ENCODE results near the gene GRIN2C.
A peak's percentile ranks its signal among the peaks of the same experiment; 100 is the strongest.

GRIN2C gene

DNA sequence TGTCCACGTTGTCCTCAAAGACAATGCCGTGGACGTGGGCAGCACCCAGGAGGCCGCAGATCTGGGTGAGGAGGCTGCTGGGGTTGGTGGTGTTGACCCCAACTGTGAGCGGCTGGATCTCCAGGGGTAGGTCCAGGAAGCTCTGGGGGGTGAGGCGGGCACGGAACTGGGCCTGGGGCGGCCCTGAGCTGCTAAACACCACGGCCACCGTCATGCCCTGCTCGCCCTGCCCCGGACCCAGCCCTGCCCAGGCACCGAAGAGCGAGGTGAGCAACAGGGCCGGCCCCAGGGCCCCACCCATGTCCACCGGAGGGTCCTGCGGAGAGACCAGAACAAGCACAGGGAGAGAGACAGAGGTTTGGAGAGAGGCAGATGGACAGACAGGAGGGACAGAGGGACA lies 4.9 kb downstream of the GRIN2C start:
- peak overlapping the region; percentile 44 for H3K9ac ChIP-seq (ENCODE audit: low read depth, low read length, poor library complexity)
- WGBS, 2 donors (ENCODE audit: extremely low coverage in 2 of 2, insufficient read length in 2 of 2, insufficient replicate concordance in 1 of 2) = no CpG with 5 or more reads among the region's 17 CpGs
- no peak overlapping the region for H3K27ac ChIP-seq (replicated peaks; ENCODE audit: low read length)
- H3K79me1 ChIP-seq (ENCODE audit: low read depth, low read length) = peaks cover 3% of the 10 kb centered on the region
- no peak overlapping the region for H2BK5ac ChIP-seq (ENCODE audit: low read length)
- peak overlapping the region; percentile 18 for H3K18ac ChIP-seq (ENCODE audit: low read length)
- H2AFZ ChIP-seq (ENCODE audit: low read length) = no peak overlapping the region
- H4K8ac ChIP-seq (ENCODE audit: low read depth, low read length) = no peak overlapping the region
- no peak overlapping the region for H3K4me2 ChIP-seq (ENCODE audit: insufficient read depth, low read length, poor library complexity, severe bottlenecking)
- H3K4ac ChIP-seq (ENCODE audit: low read length) = no peak overlapping the region
- H3K36me3 ChIP-seq (replicated peaks in 1 of 2; ENCODE audit: control insufficient read depth in 2 of 2, insufficient read depth in 2 of 2, low read length in 2 of 2) = no peaks in the 10 kb centered on the region
- H3K23ac ChIP-seq (ENCODE audit: low read depth, low read length, poor library complexity) = no peak overlapping the region
- no peak overlapping the region for H4K91ac ChIP-seq (ENCODE audit: low read depth, low read length, poor library complexity)
- H2BK120ac ChIP-seq (ENCODE audit: low read depth, low read length) = peak overlapping the region; percentile 87
- H3K14ac ChIP-seq (ENCODE audit: low read length) = peak overlapping the region; percentile 71
- H3K27me3 ChIP-seq (ENCODE audit: control insufficient read depth in 3 of 3, insufficient read depth in 3 of 3, low read depth in 1 of 3, low read length in 3 of 3) = peaks cover 11 to 90% (median 81%) of the 10 kb centered on the region in 3 experiments
- H2AK5ac ChIP-seq (ENCODE audit: low read depth, low read length) = peak overlapping the region; percentile 98
- peak overlapping the region; percentile 94 for H2BK15ac ChIP-seq (ENCODE audit: low read length)
- peaks cover 4 to 6% of the 10 kb centered on the region in 2 donors for H3K4me1 ChIP-seq (ENCODE audit: control insufficient read depth in 2 of 2, insufficient read depth in 1 of 2, low read depth in 1 of 2, low read length in 2 of 2)
- peaks cover 0 to 2% of the 10 kb centered on the region in 2 donors for H3K9me3 ChIP-seq (replicated peaks in 1 of 2; ENCODE audit: control insufficient read depth in 2 of 2, insufficient read depth in 1 of 2, low read depth in 1 of 2, low read length in 2 of 2)
- H3K4me3 ChIP-seq (ENCODE audit: low read length in 2 of 2) = no peak overlapping the region
- no peak for DNase-seq (ENCODE audit: low spot score)
- H2BK12ac ChIP-seq (ENCODE audit: low read length) = peak overlapping the region; percentile 7

DNA sequence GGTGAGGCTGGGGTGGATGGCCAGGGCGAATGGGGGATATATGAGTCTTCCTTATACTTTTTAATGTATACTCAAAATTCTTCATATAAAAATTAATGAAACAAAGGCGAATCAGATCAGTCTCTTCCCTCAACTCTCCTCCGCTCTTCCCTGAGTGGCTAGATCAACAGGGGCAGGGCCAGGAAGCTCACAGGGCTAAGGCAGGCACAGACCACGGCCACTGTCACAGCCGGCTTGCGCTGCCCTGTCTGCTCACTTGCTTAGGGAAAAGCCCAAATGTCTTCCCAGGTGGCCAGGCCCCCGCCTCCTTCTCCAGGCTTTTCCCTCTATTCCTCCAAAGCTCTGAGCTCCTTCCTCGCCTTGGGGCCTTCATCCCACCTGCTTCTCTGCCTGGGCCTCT lies 6.0 kb downstream of the GRIN2C start:
- H3K27me3 ChIP-seq (ENCODE audit: control insufficient read depth in 3 of 3, insufficient read depth in 3 of 3, low read depth in 1 of 3, low read length in 3 of 3) = peaks cover 4 to 84% (median 75%) of the 10 kb centered on the region in 3 experiments
- H2BK12ac ChIP-seq (ENCODE audit: low read length) = peak overlapping the region; percentile 58
- no peak overlapping the region for H4K8ac ChIP-seq (ENCODE audit: low read depth, low read length)
- H3K9ac ChIP-seq (ENCODE audit: low read depth, low read length, poor library complexity) = peak overlapping the region; percentile 60
- no peaks in the 10 kb centered on the region for H3K36me3 ChIP-seq (replicated peaks in 1 of 2; ENCODE audit: control insufficient read depth in 2 of 2, insufficient read depth in 2 of 2, low read length in 2 of 2)
- peak overlapping the region; percentile 87 for H2BK120ac ChIP-seq (ENCODE audit: low read depth, low read length)
- peak overlapping the region; percentile 94 for H2BK15ac ChIP-seq (ENCODE audit: low read length)
- H2BK5ac ChIP-seq (ENCODE audit: low read length) = peak overlapping the region; percentile 90
- H3K4me3 ChIP-seq (ENCODE audit: low read length in 2 of 2) = no peak overlapping the region
- H3K4ac ChIP-seq (ENCODE audit: low read length) = no peak overlapping the region
- H4K91ac ChIP-seq (ENCODE audit: low read depth, low read length, poor library complexity) = peak overlapping the region; percentile 72
- H2AFZ ChIP-seq (ENCODE audit: low read length) = no peak overlapping the region
- WGBS, 2 donors (ENCODE audit: extremely low coverage in 2 of 2, insufficient read length in 2 of 2, insufficient replicate concordance in 1 of 2) = no CpG with 5 or more reads among the region's 8 CpGs
- H3K4me2 ChIP-seq (ENCODE audit: insufficient read depth, low read length, poor library complexity, severe bottlenecking) = no peak overlapping the region
- peaks cover 4 to 6% of the 10 kb centered on the region in 2 donors for H3K4me1 ChIP-seq (ENCODE audit: control insufficient read depth in 2 of 2, insufficient read depth in 1 of 2, low read depth in 1 of 2, low read length in 2 of 2)
- no peak overlapping the region for H3K27ac ChIP-seq (replicated peaks; ENCODE audit: low read length)
- no peak for DNase-seq (ENCODE audit: low spot score)
- peak overlapping the region; percentile 98 for H2AK5ac ChIP-seq (ENCODE audit: low read depth, low read length)
- no peak overlapping the region for H3K14ac ChIP-seq (ENCODE audit: low read length)
- H3K79me1 ChIP-seq (ENCODE audit: low read depth, low read length) = peaks cover 3% of the 10 kb centered on the region
- peak overlapping the region; percentile 43 for H3K23ac ChIP-seq (ENCODE audit: low read depth, low read length, poor library complexity)
- H3K18ac ChIP-seq (ENCODE audit: low read length) = peak overlapping the region; percentile 64
- H3K9me3 ChIP-seq (replicated peaks in 1 of 2; ENCODE audit: control insufficient read depth in 2 of 2, insufficient read depth in 1 of 2, low read depth in 1 of 2, low read length in 2 of 2) = peaks cover 0 to 2% of the 10 kb centered on the region in 2 donors

DNA sequence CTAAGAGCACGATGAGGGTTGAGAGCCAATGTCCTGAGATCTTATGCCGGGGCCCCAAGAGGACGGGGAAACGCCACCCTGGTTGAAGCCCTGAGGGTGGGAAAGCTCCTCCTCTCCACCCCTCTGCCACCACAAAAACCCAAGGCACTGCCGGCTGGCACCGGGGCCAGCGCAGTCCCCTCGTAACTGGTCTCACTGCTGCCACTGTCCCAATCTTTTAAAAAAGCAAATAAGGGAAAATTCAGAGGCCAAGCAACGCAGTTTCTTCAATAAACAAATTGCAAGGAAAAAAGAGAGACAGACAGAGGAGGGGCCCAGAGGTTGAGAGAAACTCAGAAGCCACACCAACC lies 6.7 kb downstream of the GRIN2C start:
- Histone ChIP-seq H2AFZ (ENCODE audit: low read length) (peak overlapping the region; percentile 89), H3K18ac (ENCODE audit: low read length) (peak overlapping the region; percentile 96), H4K8ac (ENCODE audit: low read depth, low read length) (no peak overlapping the region), H2BK5ac (ENCODE audit: low read length) (no peak overlapping the region), H3K9ac (ENCODE audit: low read depth, low read length, poor library complexity) (peak overlapping the region; percentile 30), H4K91ac (ENCODE audit: low read depth, low read length, poor library complexity) (no peak overlapping the region), H3K23ac (ENCODE audit: low read depth, low read length, poor library complexity) (no peak overlapping the region), H3K9me3 (replicated peaks in 1 of 2; ENCODE audit: control insufficient read depth in 2 of 2, insufficient read depth in 1 of 2, low read depth in 1 of 2, low read length in 2 of 2) (peaks cover 0 to 2% of the 10 kb centered on the region in 2 donors), H2BK12ac (ENCODE audit: low read length) (no peak overlapping the region), H2AK5ac (ENCODE audit: low read depth, low read length) (no peak overlapping the region), H3K4me2 (ENCODE audit: insufficient read depth, low read length, poor library complexity, severe bottlenecking) (peak overlapping the region; percentile 98), H3K4ac (ENCODE audit: low read length) (no peak overlapping the region), H2BK15ac (ENCODE audit: low read length) (peak overlapping the region; percentile 55), H3K4me1 (ENCODE audit: control insufficient read depth in 2 of 2, insufficient read depth in 1 of 2, low read depth in 1 of 2, low read length in 2 of 2) (peaks cover 4 to 6% of the 10 kb centered on the region in 2 donors), H3K27me3 (ENCODE audit: control insufficient read depth in 3 of 3, insufficient read depth in 3 of 3, low read depth in 1 of 3, low read length in 3 of 3) (peaks cover 3 to 79% (median 71%) of the 10 kb centered on the region in 3 experiments), H3K27ac (replicated peaks; ENCODE audit: low read length) (no peak overlapping the region), H2BK120ac (ENCODE audit: low read depth, low read length) (no peak overlapping the region), H3K4me3 (ENCODE audit: low read length in 2 of 2) (peak overlapping the region; percentile 32 to 67), H3K36me3 (replicated peaks in 1 of 2; ENCODE audit: control insufficient read depth in 2 of 2, insufficient read depth in 2 of 2, low read length in 2 of 2) (no peaks in the 10 kb centered on the region), H3K79me1 (ENCODE audit: low read depth, low read length) (peaks cover 3% of the 10 kb centered on the region), H3K14ac (ENCODE audit: low read length) (no peak overlapping the region)
- WGBS, 2 donors (ENCODE audit: extremely low coverage in 2 of 2, insufficient read length in 2 of 2, insufficient replicate concordance in 1 of 2) = no CpG with 5 or more reads among the region's 9 CpGs
- no peak for DNase-seq (ENCODE audit: low spot score)

DNA sequence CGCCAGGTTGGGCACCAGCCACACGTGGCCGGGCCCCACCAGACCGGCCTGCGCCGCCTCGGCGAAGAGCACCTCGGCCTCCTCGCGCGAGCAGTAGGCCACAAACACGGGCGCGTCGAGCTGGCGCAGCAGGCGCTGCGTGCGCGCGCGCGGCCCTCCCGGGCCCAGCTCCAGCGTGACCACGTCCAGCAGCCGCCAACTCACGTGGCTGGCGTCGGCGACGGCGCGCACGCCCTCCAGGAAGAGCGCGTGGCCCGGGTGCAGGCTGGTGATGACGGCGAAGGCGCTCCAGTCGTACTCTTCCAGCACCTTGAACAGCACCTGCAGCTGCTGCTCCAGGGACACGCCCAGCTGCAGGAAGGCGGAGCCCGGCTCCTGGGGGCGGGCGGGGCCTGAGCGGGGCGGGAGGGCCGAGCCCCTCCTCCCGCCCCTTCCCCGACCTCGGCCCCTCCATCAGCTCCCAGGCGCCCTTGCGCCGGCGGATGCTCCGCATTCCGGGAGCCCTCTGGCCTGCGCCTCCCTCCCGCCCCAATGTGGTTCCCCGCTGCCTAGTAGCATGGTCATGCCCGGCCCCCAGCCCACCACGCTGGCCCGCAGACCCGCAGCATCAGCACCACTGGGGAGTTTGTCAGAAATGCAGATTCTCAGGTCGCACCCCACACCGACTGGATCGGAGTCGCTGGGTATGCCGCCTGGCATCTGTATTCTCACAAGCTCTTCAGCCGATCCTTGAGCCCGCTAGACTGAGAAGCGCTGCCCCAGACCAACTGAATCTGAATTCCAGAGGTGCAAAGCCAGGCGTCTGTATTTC lies 7.2 kb downstream of the GRIN2C start:
- DNase-seq (ENCODE audit: low spot score) = peak; percentile 80
- Histone ChIP-seq H2BK15ac (ENCODE audit: low read length) (peak overlapping the region; percentile 55), H3K4me1 (ENCODE audit: control insufficient read depth in 2 of 2, insufficient read depth in 1 of 2, low read depth in 1 of 2, low read length in 2 of 2) (peaks cover 4 to 6% of the 10 kb centered on the region in 2 donors), H3K27me3 (ENCODE audit: control insufficient read depth in 3 of 3, insufficient read depth in 3 of 3, low read depth in 1 of 3, low read length in 3 of 3) (peaks cover 2 to 73% (median 66%) of the 10 kb centered on the region in 3 experiments), H2BK12ac (ENCODE audit: low read length) (no peak overlapping the region), H2BK5ac (ENCODE audit: low read length) (no peak overlapping the region), H4K91ac (ENCODE audit: low read depth, low read length, poor library complexity) (no peak overlapping the region), H2BK120ac (ENCODE audit: low read depth, low read length) (no peak overlapping the region), H2AK5ac (ENCODE audit: low read depth, low read length) (peak overlapping the region; percentile 28), H3K27ac (replicated peaks; ENCODE audit: low read length) (no peak overlapping the region), H3K18ac (ENCODE audit: low read length) (peak overlapping the region; percentile 96), H4K8ac (ENCODE audit: low read depth, low read length) (no peak overlapping the region), H3K79me1 (ENCODE audit: low read depth, low read length) (peaks cover 3% of the 10 kb centered on the region), H3K9ac (ENCODE audit: low read depth, low read length, poor library complexity) (peak overlapping the region; percentile 90), H3K9me3 (replicated peaks in 1 of 2; ENCODE audit: control insufficient read depth in 2 of 2, insufficient read depth in 1 of 2, low read depth in 1 of 2, low read length in 2 of 2) (peaks cover 0 to 2% of the 10 kb centered on the region in 2 donors), H3K4ac (ENCODE audit: low read length) (no peak overlapping the region), H3K36me3 (replicated peaks in 1 of 2; ENCODE audit: control insufficient read depth in 2 of 2, insufficient read depth in 2 of 2, low read length in 2 of 2) (no peaks in the 10 kb centered on the region), H3K4me2 (ENCODE audit: insufficient read depth, low read length, poor library complexity, severe bottlenecking) (peak overlapping the region; percentile 98), H3K23ac (ENCODE audit: low read depth, low read length, poor library complexity) (peak overlapping the region; percentile 80), H3K4me3 (ENCODE audit: low read length in 2 of 2) (peak overlapping the region; percentile 32 to 67), H2AFZ (ENCODE audit: low read length) (peak overlapping the region; percentile 89), H3K14ac (ENCODE audit: low read length) (no peak overlapping the region)
- WGBS, 2 donors (ENCODE audit: extremely low coverage in 2 of 2, insufficient read length in 2 of 2, insufficient replicate concordance in 1 of 2) = no CpG with 5 or more reads among the region's 76 CpGs

Measured in neuronal stem cell (in vitro differentiated cells).